AG08396 (cell line): ENCODE data around the gene CHMP3.
"Not testable (repeated sequence)": the region's sequence is repeated elsewhere in the genome, so short reads cannot be mapped to it uniquely, and the experiment has no call there.

Source experiments
- DNase-seq: peaks from one replicate; pipeline ENCODE4 v3.0.0; 2012; ENCODE audit warnings: low spot score, mixed read lengths

Gene CHMP3

GRCh38 chr2:86549440-86549839, 13.8 kb downstream of the CHMP3 start:
- DNase-seq: not testable (repeated sequence)

GRCh38 chr2:86548913-86549396, 14.3 kb downstream of the CHMP3 start:
- not testable (repeated sequence) for DNase-seq

GRCh38 chr2:86548165-86548912, 14.9 kb downstream of the CHMP3 start:
- DNase-seq: not testable (repeated sequence)

GRCh38 chr2:86545296-86545924, 17.8 kb downstream of the CHMP3 start:
- DNase-seq: not testable (repeated sequence)

- not testable (repeated sequence) for DNase-seq
Observed at GRCh38 chr2:86544278-86545099, 18.8 kb downstream of the CHMP3 start.

- no peak for DNase-seq
Observed at GRCh38 chr2:86543793-86544192, 19.4 kb downstream of the CHMP3 start.

- no peak for DNase-seq
Observed at GRCh38 chr2:86543335-86543734, 19.9 kb downstream of the CHMP3 start.

GRCh38 chr2:86542814-86543213, 20.4 kb downstream of the CHMP3 start:
- no peak for DNase-seq

- no peak for DNase-seq
Observed at GRCh38 chr2:86541334-86541733, 21.9 kb downstream of the CHMP3 start.

- DNase-seq: no peak
Observed at GRCh38 chr2:86533589-86533988, 29.7 kb downstream of the CHMP3 start.

- no peak for DNase-seq
Observed at GRCh38 chr2:86525421-86526340, 37.6 kb downstream of the CHMP3 start.

- DNase-seq: no peak
Observed at GRCh38 chr2:86523491-86523890, 39.8 kb downstream of the CHMP3 start.

- no peak for DNase-seq
Observed at GRCh38 chr2:86522711-86523110, 40.5 kb downstream of the CHMP3 start.

GRCh38 chr2:86521922-86522321, 41.3 kb downstream of the CHMP3 start:
- DNase-seq: no peak

- DNase-seq: no peak
Observed at GRCh38 chr2:86520153-86520552, 43.1 kb downstream of the CHMP3 start.

GRCh38 chr2:86519349-86519748, 43.9 kb downstream of the CHMP3 start:
- DNase-seq: no peak

GRCh38 chr2:86518481-86518880, 44.8 kb downstream of the CHMP3 start:
- no peak for DNase-seq

- DNase-seq: no peak
Observed at GRCh38 chr2:86513948-86514660, 49.1 kb downstream of the CHMP3 start.

GRCh38 chr2:86512892-86513291, 50.4 kb downstream of the CHMP3 start:
- DNase-seq: no peak

- DNase-seq: no peak
Observed at GRCh38 chr2:86512034-86512433, 51.2 kb downstream of the CHMP3 start.

- DNase-seq: no peak
Observed at GRCh38 chr2:86510436-86510933, 52.8 kb downstream of the CHMP3 start.
